GM20000 (cell line): ENCODE measurements around the gene TRAF5.
"Not testable (repeated sequence)": the region's sequence is repeated elsewhere in the genome, so short reads cannot be mapped to it uniquely, and the experiment has no call there.

Experiments used
- DNase-seq: peaks from one replicate; pipeline ENCODE4 v3.0.0; 2012; ENCODE audit warnings: low spot score
- TF ChIP-seq, protein P1 (sequence below): IDR thresholded peaks from 2 replicates; pipeline ENCODE4 v1.5.1; 2012; ENCODE audit warnings: mild to moderate bottlenecking, control low read depth; ENCODE audit errors: extremely low read depth, missing control alignments

The TRAF5 gene

GRCh38 chr1:211319892-211320291, 6.7 kb upstream of the TRAF5 start:
- DNase-seq = no peak
- TF ChIP-seq, protein P1, sequence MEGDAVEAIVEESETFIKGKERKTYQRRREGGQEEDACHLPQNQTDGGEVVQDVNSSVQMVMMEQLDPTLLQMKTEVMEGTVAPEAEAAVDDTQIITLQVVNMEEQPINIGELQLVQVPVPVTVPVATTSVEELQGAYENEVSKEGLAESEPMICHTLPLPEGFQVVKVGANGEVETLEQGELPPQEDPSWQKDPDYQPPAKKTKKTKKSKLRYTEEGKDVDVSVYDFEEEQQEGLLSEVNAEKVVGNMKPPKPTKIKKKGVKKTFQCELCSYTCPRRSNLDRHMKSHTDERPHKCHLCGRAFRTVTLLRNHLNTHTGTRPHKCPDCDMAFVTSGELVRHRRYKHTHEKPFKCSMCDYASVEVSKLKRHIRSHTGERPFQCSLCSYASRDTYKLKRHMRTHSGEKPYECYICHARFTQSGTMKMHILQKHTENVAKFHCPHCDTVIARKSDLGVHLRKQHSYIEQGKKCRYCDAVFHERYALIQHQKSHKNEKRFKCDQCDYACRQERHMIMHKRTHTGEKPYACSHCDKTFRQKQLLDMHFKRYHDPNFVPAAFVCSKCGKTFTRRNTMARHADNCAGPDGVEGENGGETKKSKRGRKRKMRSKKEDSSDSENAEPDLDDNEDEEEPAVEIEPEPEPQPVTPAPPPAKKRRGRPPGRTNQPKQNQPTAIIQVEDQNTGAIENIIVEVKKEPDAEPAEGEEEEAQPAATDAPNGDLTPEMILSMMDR = no peak

DNA sequence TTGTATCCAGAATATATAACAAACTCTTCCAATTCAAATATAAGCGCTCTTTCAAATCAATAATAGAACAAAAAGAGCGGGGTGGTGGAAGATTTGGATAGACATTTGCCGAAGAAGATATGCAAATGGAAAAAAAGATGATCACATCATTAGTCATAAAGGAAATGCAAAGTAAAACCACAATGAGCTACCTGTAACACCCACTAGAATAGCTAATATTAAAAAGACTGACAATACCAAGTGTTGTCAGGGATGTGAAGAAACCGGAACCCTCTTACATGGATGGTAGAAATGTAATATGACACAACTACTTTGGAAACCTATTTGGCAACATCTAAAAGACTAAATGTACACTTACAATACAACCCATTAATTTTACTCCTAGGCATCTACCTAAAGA, 5.7 kb upstream of the TRAF5 start:
- TF ChIP-seq, protein P1 = no peak
- no peak for DNase-seq

- not testable (repeated sequence) for DNase-seq
These were observed 5.0 kb upstream of the TRAF5 start for GRCh38 chr1:211321646-211322045.

DNA sequence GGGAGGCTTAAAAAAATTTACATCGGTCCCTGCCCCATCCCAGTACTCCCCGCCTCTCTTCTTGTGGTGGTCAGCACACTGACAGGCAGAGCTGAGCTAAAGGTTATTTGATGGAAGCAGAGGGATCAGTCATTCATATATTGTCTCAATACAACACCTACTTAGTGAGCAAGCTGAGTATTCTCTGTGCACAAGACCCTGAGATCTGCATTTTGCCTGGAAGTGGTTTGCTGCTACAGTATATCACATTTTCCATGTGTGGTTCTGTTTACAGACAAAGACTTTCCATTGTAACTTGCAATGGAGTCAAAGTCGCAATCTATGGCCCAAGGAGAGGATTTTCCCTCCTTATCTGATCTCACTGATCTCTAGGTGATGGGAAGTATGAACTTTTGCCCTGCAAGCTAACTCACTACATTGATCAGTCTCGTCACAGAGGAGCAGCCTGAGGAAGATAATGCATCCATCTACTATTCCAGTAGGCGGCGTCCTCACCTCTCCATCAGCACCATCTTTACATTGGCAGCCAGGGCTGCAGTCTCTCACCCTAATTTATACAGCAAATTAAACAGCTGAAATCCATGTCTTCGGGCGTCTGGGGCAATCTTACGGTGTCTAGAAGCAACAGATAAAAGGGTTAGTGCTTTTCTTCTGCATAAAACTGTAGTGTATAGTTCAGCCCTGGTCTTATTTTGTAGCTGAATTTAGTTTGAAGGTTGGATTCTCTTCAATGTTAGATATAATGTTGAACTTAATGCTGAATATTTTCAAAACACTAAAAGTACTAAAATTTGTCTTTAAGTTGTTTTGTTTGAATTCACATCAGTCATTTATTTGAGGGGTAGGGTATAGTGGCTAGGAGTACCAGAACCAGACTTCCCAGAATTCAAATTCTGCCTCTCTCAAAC, 3.2 kb upstream of the TRAF5 start:
- peak; percentile 74 for DNase-seq
- TF ChIP-seq, protein P1 = peak; percentile 90

DNA sequence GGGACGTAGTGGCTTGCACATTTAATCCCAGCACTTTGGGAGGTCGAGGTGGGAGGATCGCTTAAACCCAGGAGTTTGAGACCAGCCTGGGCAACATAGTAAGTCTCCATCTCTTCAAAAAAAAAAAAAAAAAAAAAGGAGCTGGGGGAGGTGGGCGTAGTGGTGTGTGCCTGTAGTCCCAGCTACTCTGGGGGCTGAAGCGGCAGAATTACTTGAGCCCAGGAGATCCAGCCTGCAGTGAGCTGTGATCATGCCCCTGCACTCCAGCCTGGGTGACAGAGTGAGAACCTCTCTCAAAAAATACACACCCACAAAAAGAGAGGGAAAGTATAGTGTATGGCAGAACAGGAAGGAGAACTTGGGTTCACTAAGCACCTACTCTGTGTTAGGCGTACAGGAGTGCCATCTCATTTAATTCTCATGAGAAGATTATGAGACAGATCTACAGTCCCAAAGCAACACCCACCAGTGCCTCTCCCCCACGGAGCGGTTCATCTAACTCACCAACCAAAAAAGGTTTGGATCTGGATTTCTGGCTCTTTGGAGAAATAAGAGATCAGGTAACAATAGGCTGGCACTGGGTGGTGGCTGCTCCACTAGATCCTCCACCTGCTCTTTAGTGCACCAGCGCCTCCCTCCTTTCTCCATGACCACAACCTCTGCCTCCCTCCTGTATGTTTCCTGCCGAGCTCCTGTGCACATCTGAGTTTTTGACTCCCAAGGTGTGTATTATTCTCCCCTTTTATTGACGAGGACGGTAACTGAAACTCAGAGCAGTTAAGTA, 1.4 kb upstream of the TRAF5 start:
- TF ChIP-seq, protein P1 = no peak
- DNase-seq = no peak

DNA sequence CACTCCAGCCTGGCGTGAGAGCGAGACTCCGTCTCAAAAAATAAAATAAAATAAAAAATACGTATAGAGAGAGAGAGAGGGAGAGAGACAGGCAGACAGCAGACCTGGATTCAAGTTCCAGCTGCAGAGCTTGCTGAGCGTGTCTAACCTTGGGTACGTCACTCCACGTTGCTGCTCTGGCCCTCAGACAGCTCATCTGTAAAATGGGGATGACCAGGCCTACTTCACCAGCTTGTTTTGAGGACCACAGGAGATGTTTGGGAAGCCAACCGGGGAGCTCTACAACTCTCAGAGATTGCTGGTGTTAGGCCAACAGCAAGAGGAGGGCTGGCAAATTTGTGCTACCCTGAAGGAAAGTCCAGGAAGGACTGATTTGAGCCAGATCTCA, 499 bp upstream of the TRAF5 start:
- TF ChIP-seq, protein P1 = no peak
- DNase-seq = no peak

DNA sequence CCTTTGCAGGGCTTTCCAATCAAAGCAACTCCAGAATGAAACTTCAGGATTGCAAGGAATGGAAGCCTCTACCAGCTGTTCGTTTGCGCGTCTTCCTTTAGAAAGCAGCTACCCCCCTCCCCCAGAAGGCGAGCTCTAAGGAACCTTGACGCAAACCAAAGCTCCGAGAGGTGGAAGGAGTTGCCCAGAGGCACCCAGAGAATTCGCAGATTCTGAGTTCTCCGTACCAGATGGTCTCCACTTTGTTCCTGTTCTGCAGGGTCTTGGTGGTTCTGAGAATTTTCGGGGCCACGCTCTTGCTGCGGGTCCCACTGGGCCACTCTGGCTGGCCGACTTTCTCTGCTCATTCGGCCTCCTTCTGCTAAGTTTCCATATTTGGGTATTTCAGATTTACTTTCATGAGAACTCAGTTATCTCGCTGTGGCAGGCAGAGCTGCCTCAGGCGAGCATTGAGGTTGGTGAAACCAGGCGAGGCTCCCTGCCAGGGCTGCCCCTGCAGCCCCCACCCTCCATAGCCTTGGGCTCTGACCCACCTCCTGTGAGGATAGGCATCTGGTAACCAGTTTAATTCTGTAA, 801 bp downstream of the TRAF5 start:
- peak; percentile 64 for DNase-seq
- TF ChIP-seq, protein P1 = no peak
